OCI-LY7 (cell line): ENCODE measurements around the gene GSTK1. TPM values are rescaled to one million over a fixed set of nuclear protein-coding genes. Genes with fewer than 3 reads are reported as not detected.

Source experiments
- BruUV-seq: library from RNA; stranded (reverse); fragments of 400-500 nt; replicated peaks from 2 replicates; lab custom pipeline; 2021; lab: Mats Ljungman, UMichigan
- CTCF ChIA-PET: fragments of 300-600 bp; sonication (Branson Sonifier 250); formaldehyde crosslinking; loops from one replicate; lab custom pipeline; 2022; ENCODE audit warnings: antibody characterized with exemption; ENCODE audit not compliant: unreplicated experiment; lab: Charles Lee
- POLR2A ChIA-PET: fragments of 300-600 bp; sonication (Branson Sonifier 250); formaldehyde crosslinking; loops from one replicate; lab custom pipeline; 2022; ENCODE audit warnings: antibody characterized with exemption; lab: Charles Lee
- DNase-seq: peaks from one replicate; pipeline ENCODE4 v3.0.0-alpha.2; 2015; ENCODE audit warnings: low spot score
- H2AFZ ChIP-seq: fragments of 200-600 bp; sonication (generic), shearing (Covaris generic); 2 replicates; pipeline ENCODE4 v1.6.1; 2014; ENCODE audit warnings: mild to moderate bottlenecking, antibody characterized with exemption, low read length, moderate library complexity
- H3K27ac ChIP-seq: fragments of 200-600 bp; sonication (generic); 2 replicates; pipeline ENCODE4 v1.5.1; 2014; ENCODE audit warnings: mixed run types, low read depth, mild to moderate bottlenecking, moderate library complexity, low read length, inconsistent platforms; ENCODE audit not compliant: poor library complexity, severe bottlenecking
- H3K36me3 ChIP-seq: fragments of 200-600 bp; sonication (generic); 2 replicates; pipeline ENCODE4 v1.6.1; 2014; ENCODE audit warnings: mild to moderate bottlenecking, antibody characterized with exemption, low read length, moderate library complexity, mixed read lengths; ENCODE audit not compliant: insufficient read depth
- H3K4me1 ChIP-seq: fragments of 200-600 bp; sonication (generic); 2 replicates; pipeline ENCODE4 v1.5.1; 2014; ENCODE audit warnings: mild to moderate bottlenecking, low read length; ENCODE audit not compliant: insufficient read depth, poor library complexity, severe bottlenecking
- H3K4me2 ChIP-seq: fragments of 200-600 bp; sonication (generic); 2 replicates; pipeline ENCODE4 v1.6.1; 2014; ENCODE audit warnings: mild to moderate bottlenecking, low read length
- H3K4me3 ChIP-seq: fragments of 200-600 bp; sonication (generic); 2 replicates; pipeline ENCODE4 v1.5.1; 2014; ENCODE audit warnings: mild to moderate bottlenecking, low read depth, low read length; ENCODE audit not compliant: poor library complexity, severe bottlenecking
- H3K79me2 ChIP-seq: fragments of 200-600 bp; sonication (generic); 2 replicates; pipeline ENCODE4 v1.6.1; 2016; ENCODE audit warnings: low read depth, mild to moderate bottlenecking, low read length, moderate library complexity, mixed read lengths; ENCODE audit not compliant: insufficient read depth
- H3K9me2 ChIP-seq: fragments of 200-600 bp; sonication (generic); 2 replicates; pipeline ENCODE4 v1.6.1; 2016; ENCODE audit warnings: mild to moderate bottlenecking, low read length, mixed read lengths; ENCODE audit not compliant: insufficient read depth
- H3K9me3 ChIP-seq: fragments of 200-600 bp; sonication (generic); 2 replicates; pipeline ENCODE4 v1.6.1; 2014; ENCODE audit warnings: mild to moderate bottlenecking, mixed run types, low read length, mixed read lengths
- H4K20me1 ChIP-seq: fragments of 200-600 bp; sonication (generic); 2 replicates; pipeline ENCODE4 v1.6.1; 2014; ENCODE audit warnings: mild to moderate bottlenecking, antibody characterized with exemption, low read length, moderate library complexity, mixed read lengths; ENCODE audit not compliant: insufficient read depth
- EZH2phosphoT487 ChIP-seq: fragments of 200-600 bp; sonication (generic); IDR thresholded peaks from 2 replicates; pipeline ENCODE4 v1.6.1; 2018; ENCODE audit warnings: low read depth, borderline replicate concordance, mild to moderate bottlenecking, mixed run types, antibody characterized with exemption, low read length, moderate library complexity, mixed read lengths
- intact Hi-C: fragments of 100-400 bp; cut with micrococcal nuclease; formaldehyde crosslinking; loops from one replicate; pipeline ENCODE4 v1.10.0; 2022; ENCODE audit not compliant: unreplicated experiment
- total RNA-seq, 2 experiments: library from RNA; depleted of rRNA in 1 of 2; stranded (reverse); fragments of >200 nt in 1 of 2; shearing (Covaris generic) in 1 of 2; gene quantifications; 2 replicates each; pipeline ENCODE4 v1.2.3, GENCODE V29; 2014 to 2022
- TF ChIP-seq, protein P1 (sequence below): fragments of 200-600 bp; sonication (generic); conservative IDR thresholded peaks from 2 replicates; pipeline ENCODE4 v1.5.1; 2014; ENCODE audit warnings: mild to moderate bottlenecking, antibody characterized with exemption, low read length, moderate library complexity, mixed read lengths

The GSTK1 gene
- total RNA-seq, 2 experiments from 2014 or later = 37.8 to 41.6 TPM

GRCh38 chr7:143287339-143287934 lies 24.2 kb downstream of the GSTK1 start:
- peaks cover 6% of the 10 kb centered on the region; the same call in 1 of the 2 replicates for H4K20me1 ChIP-seq
- H3K79me2 ChIP-seq = peaks cover 33% of the 10 kb centered on the region
- peaks cover 39% of the 10 kb centered on the region for H3K4me1 ChIP-seq
- peak; percentile 7 for DNase-seq
- BruUV-seq = TSS peak; percentile 87
- H3K9me3 ChIP-seq = 0 out of 2 replicates have a peak, but pooled peaks cover 5% of the 10 kb centered on the region
- ChIA-PET CTCF (no interaction called here), POLR2A (interaction anchor here (0.7 to 1.5 kb wide), 7 partner anchors 10 to 83 kb away, joined by 3 to 7 read pairs (median 6); partner anchors contain the start of gene GSTK1)
- peak overlapping the region; percentile 93; the same call in 1 of the 2 replicates for H2AFZ ChIP-seq
- H3K9me2 ChIP-seq = no peaks in the 10 kb centered on the region
- peaks cover 39% of the 10 kb centered on the region for H3K36me3 ChIP-seq
- TF ChIP-seq, protein P1, sequence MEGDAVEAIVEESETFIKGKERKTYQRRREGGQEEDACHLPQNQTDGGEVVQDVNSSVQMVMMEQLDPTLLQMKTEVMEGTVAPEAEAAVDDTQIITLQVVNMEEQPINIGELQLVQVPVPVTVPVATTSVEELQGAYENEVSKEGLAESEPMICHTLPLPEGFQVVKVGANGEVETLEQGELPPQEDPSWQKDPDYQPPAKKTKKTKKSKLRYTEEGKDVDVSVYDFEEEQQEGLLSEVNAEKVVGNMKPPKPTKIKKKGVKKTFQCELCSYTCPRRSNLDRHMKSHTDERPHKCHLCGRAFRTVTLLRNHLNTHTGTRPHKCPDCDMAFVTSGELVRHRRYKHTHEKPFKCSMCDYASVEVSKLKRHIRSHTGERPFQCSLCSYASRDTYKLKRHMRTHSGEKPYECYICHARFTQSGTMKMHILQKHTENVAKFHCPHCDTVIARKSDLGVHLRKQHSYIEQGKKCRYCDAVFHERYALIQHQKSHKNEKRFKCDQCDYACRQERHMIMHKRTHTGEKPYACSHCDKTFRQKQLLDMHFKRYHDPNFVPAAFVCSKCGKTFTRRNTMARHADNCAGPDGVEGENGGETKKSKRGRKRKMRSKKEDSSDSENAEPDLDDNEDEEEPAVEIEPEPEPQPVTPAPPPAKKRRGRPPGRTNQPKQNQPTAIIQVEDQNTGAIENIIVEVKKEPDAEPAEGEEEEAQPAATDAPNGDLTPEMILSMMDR = no peak
- intact Hi-C loops = loop anchor here (5.0 kb wide), 2 partner anchors 480 to 1550 kb away; partner anchors contain the start of gene SSBP1
- H3K4me2 ChIP-seq = peak overlapping the region; percentile 56
- H3K27ac ChIP-seq = peak overlapping the region; percentile 28
- H3K4me3 ChIP-seq = peak overlapping the region; percentile 17

GRCh38 chr7:143287935-143288826 lies 24.9 kb downstream of the GSTK1 start, which contains the start of gene CASP2:
Gene CASP2, plus strand, starts transcription at chr7:143288351. Its CDS starts 105 bp downstream, at chr7:143288456.
- Histone ChIP-seq H3K27ac (peak within 1 kb of the TSS; percentile 66), H3K4me1 (peaks cover 36% of the 10 kb centered on the region), H3K9me3 (0 out of 2 replicates have a peak, but pooled peaks cover 5% of the 10 kb centered on the region), H3K9me2 (no peaks in the 10 kb centered on the region), H2AFZ (peak within 1 kb of the TSS; percentile 93; the same call in 1 of the 2 replicates), H3K4me2 (peak within 1 kb of the TSS; percentile 88), H3K79me2 (peaks cover 33% of the 10 kb centered on the region), H3K36me3 (peaks cover 47% of the 10 kb centered on the region), H3K4me3 (peak within 1 kb of the TSS; percentile 95), H4K20me1 (peaks cover 6% of the 10 kb centered on the region; the same call in 1 of the 2 replicates)
- no TSS peak for BruUV-seq
- TF ChIP-seq EZH2phosphoT487 = no peak
- TF ChIP-seq, protein P1 = 0 out of 2 replicates have a peak, but pooled peaks have one; percentile 34
- DNase-seq = peak; percentile 96
- intact Hi-C loops = loop anchor here (5.0 kb wide), 2 partner anchors 481 to 1551 kb away; partner anchors contain the start of gene SSBP1
- ChIA-PET POLR2A (interaction anchor here (0.5 to 1.5 kb wide), 11 partner anchors 8 to 1311 kb away, joined by 3 to 8 read pairs (median 6); partner anchors contain the start of gene GSTK1), CTCF (interaction anchor here (0.6 kb wide), 1 partner anchor 39 kb away, joined by 3 read pairs; no protein-coding TSS in a partner anchor)
